GM12878 (cell line): ENCODE data around the gene BARHL1. TPM values are rescaled to one million over a fixed set of nuclear protein-coding genes. Genes with fewer than 3 reads are reported as not detected.

Experiments used
- ATAC-seq: fragments of 200-7000 bp; cut with Tn5 transposase; 3 replicates; pipeline ENCODE4 v1.9.1; 2020; ENCODE audit warnings: mild to moderate bottlenecking, moderate library complexity
- BruUV-seq: library from RNA; stranded (reverse); fragments of 400-500 nt; replicated peaks from 2 replicates; lab custom pipeline; 2021; lab: Mats Ljungman, UMichigan
- CTCF ChIA-PET: fragments of 300-600 bp; sonication (Branson Sonifier 250); formaldehyde crosslinking; extraction: SDS; loops from one replicate; lab custom pipeline; 2021; ENCODE audit warnings: inconsistent platforms; lab: Yijun Ruan, JAX
- POLR2A ChIA-PET: fragments of 350-600 bp; formaldehyde crosslinking; extraction: SDS; loops from one replicate; lab custom pipeline; 2021; ENCODE audit warnings: inconsistent platforms; lab: Charles Lee
- RAD21 ChIA-PET: fragments of 300-600 bp; sonication (Branson Sonifier 250); formaldehyde crosslinking; loops from one replicate; lab custom pipeline; 2023; ENCODE audit warnings: antibody characterized with exemption; ENCODE audit not compliant: unreplicated experiment; lab: Charles Lee
- SMC1A ChIA-PET: fragments of 300-600 bp; sonication (Branson Sonifier 250); formaldehyde crosslinking; loops from one replicate; lab custom pipeline; 2023; ENCODE audit not compliant: unreplicated experiment, uncharacterized antibody; lab: Charles Lee
- DNase-seq: peaks from one replicate; pipeline ENCODE4 v3.0.0-alpha.2; 2011; ENCODE audit warnings: low read depth, low spot score
- FAIRE-seq: peaks from 3 replicates; lab custom pipeline; 2011; peaks lifted over from hg19 to GRCh38; lab: Jason Lieb, UNC
- H2AFZ ChIP-seq: 2 replicates; pipeline ENCODE4 v1.6.0; 2011; ENCODE audit warnings: low read depth, low read length, control low read depth; ENCODE audit not compliant: control insufficient read depth
- H3K27ac ChIP-seq: 2 replicates; pipeline ENCODE4 v1.5.1; 2011; ENCODE audit warnings: control low read depth; ENCODE audit not compliant: control insufficient read depth, insufficient read depth
- H3K27me3 ChIP-seq, 2 experiments: replicated peaks in 1 of 2; 2 replicates each; pipeline versions ENCODE4 v1.6.0 to v1.6.1; 2011; ENCODE audit warnings: low read length in 1 of 2; ENCODE audit not compliant: control insufficient read depth in 2 of 2, insufficient read depth in 2 of 2
- H3K36me3 ChIP-seq, 2 experiments: 2 replicates each; pipeline ENCODE4 v1.5.1; 2011; ENCODE audit warnings: low read length in 1 of 2; ENCODE audit not compliant: control insufficient read depth in 2 of 2, insufficient read depth in 2 of 2
- H3K4me1 ChIP-seq: 2 replicates; pipeline ENCODE4 v1.6.1; 2011; ENCODE audit warnings: mild to moderate bottlenecking, low read length, moderate library complexity, mixed read lengths; ENCODE audit not compliant: control insufficient read depth, insufficient read depth
- H3K4me2 ChIP-seq: 2 replicates; pipeline ENCODE4 v1.6.0; 2011; ENCODE audit warnings: control low read depth; ENCODE audit not compliant: control insufficient read depth, insufficient read depth
- H3K4me3 ChIP-seq: fragments of 200-600 bp; sonication (generic); 2 replicates; pipeline ENCODE4 v1.5.1; 2016
- H3K79me2 ChIP-seq: 2 replicates; pipeline ENCODE4 v1.6.0; 2011; ENCODE audit warnings: low read length; ENCODE audit not compliant: control insufficient read depth, insufficient read depth
- H3K9ac ChIP-seq: 2 replicates; pipeline ENCODE4 v1.8.0; 2011; ENCODE audit warnings: low read length, control low read depth, mixed read lengths; ENCODE audit not compliant: control insufficient read depth, insufficient read depth
- H3K9me3 ChIP-seq: replicated peaks from 3 replicates; pipeline ENCODE4 v1.5.1; 2011; ENCODE audit warnings: mild to moderate bottlenecking, low read length; ENCODE audit not compliant: control insufficient read depth, insufficient read depth
- H4K20me1 ChIP-seq: 2 replicates; pipeline ENCODE4 v1.6.0; 2011; ENCODE audit not compliant: control insufficient read depth, insufficient read depth
- ATF7 ChIP-seq: fragments of 450-650 bp; IDR thresholded peaks from 2 replicates; pipeline ENCODE4 v1.6.1; 2016; ENCODE audit warnings: low read depth, mild to moderate bottlenecking
- CBFB ChIP-seq: IDR thresholded peaks from 2 replicates; pipeline ENCODE4 v1.6.1; 2016; ENCODE audit warnings: antibody characterized with exemption, low read depth
- EED ChIP-seq: sonication (generic); IDR thresholded peaks from 2 replicates; pipeline ENCODE4 v1.6.1; 2016; ENCODE audit warnings: antibody characterized with exemption, low read depth
- KAT2A ChIP-seq: conservative IDR thresholded peaks from 2 replicates; pipeline ENCODE4 v1.6.1; 2011; ENCODE audit warnings: low read depth, low read length; ENCODE audit not compliant: control insufficient read depth
- MEF2B ChIP-seq: fragments of 450-650 bp; IDR thresholded peaks from 2 replicates; pipeline ENCODE4 v1.6.1; 2018; ENCODE audit warnings: mild to moderate bottlenecking, moderate library complexity; ENCODE audit not compliant: partially characterized antibody, poor library complexity, severe bottlenecking
- MTA2 ChIP-seq: fragments of 450-650 bp; IDR thresholded peaks from 2 replicates; pipeline ENCODE4 v1.6.1; 2016; ENCODE audit warnings: low read depth, mild to moderate bottlenecking, moderate library complexity
- PBX3 ChIP-seq: IDR thresholded peaks from 2 replicates; pipeline ENCODE4 v1.6.1; 2011; ENCODE audit warnings: mild to moderate bottlenecking, low read depth, low read length, moderate library complexity; ENCODE audit not compliant: insufficient replicate concordance
- PML ChIP-seq: IDR thresholded peaks from 2 replicates; pipeline ENCODE4 v1.6.1; 2012; ENCODE audit warnings: low read length, inconsistent platforms
- POLR2A ChIP-seq: IDR thresholded peaks from 2 replicates; pipeline ENCODE4 v1.6.1; 2011; ENCODE audit warnings: low read depth, mild to moderate bottlenecking, low read length
- POLR2AphosphoS2 ChIP-seq: IDR thresholded peaks from 2 replicates; pipeline ENCODE4 v1.6.1; 2011; ENCODE audit warnings: low read depth, mild to moderate bottlenecking, low read length, improper control_type of control experiment, moderate library complexity
- SIX5 ChIP-seq: IDR thresholded peaks from 2 replicates; pipeline ENCODE4 v1.6.1; 2011; ENCODE audit warnings: mild to moderate bottlenecking, low read depth, low read length, moderate library complexity; ENCODE audit not compliant: severe bottlenecking
- SMC3 ChIP-seq: IDR thresholded peaks from 2 replicates; pipeline ENCODE4 v1.6.1; 2011; ENCODE audit warnings: low read length, improper control_type of control experiment, borderline replicate concordance
- SREBF1 ChIP-seq: IDR thresholded peaks from 2 replicates; pipeline ENCODE4 v1.6.1; 2012; ENCODE audit warnings: mild to moderate bottlenecking, low read length
- TCF3 ChIP-seq: IDR thresholded peaks from 2 replicates; pipeline ENCODE4 v1.6.1; 2012; ENCODE audit warnings: low read depth, mild to moderate bottlenecking, low read length, borderline replicate concordance; ENCODE audit not compliant: insufficient read depth
- whole genome bisulfite sequencing: methylation state at CpG from one replicate; pipeline ENCODE4 v1.1.6; 2016; ENCODE audit warnings: low lambda C conversion rate; ENCODE audit not compliant: insufficient replicate concordance, insufficient coverage; ENCODE audit errors: missing lambda C conversion rate; 5-methylcytosine and 5-hydroxymethylcytosine counted together
- in situ Hi-C: fragments of 300-500 bp; cut with MboI; formaldehyde crosslinking; loops from 9 replicates; pipeline ENCODE4 v1.14.3; 2018; ENCODE audit warnings: mixed read lengths
- intact Hi-C: fragments of 100-400 bp; cut with micrococcal nuclease; formaldehyde crosslinking; loops from one replicate; pipeline ENCODE4 v1.14.2; 2022; ENCODE audit not compliant: unreplicated experiment
- polyA plus RNA-seq, 11 experiments: library from polyadenylated mRNA; depleted of rRNA in 4 of 11; unstranded in 6 of 11; stranded (reverse) in 5 of 11; fragments of >200 nt; fragmentation: Nextera tagmentation in 4 of 11; fragmentation: Illumina TruSeq in 1 of 11; extraction: Ambion mirVana in 4 of 11; extraction: Trizol in 1 of 11; gene quantifications; 1 replicate in 1 of 11; 2 replicates in 10 of 11; pipeline versions ENCODE4 v1.2.1 to v1.2.3, GENCODE V29; 2011 to 2016; ENCODE audit warnings: inconsistent platforms in 2 of 11, missing spikeins in 2 of 11, low read depth in 1 of 11
- total RNA-seq, 4 experiments: library from RNA; depleted of rRNA in 3 of 4; stranded (reverse); fragments of >200 nt in 3 of 4; fragmentation: Illumina TruSeq in 1 of 4; extraction: Trizol in 1 of 4; gene quantifications; 2 replicates each; pipeline versions ENCODE4 v1.2.1 to v1.2.3, GENCODE V29; 2013 to 2021
- TF ChIP-seq, protein P1 (sequence below): fragments of 450-650 bp; IDR thresholded peaks from 2 replicates; pipeline ENCODE4 v1.6.1; 2016; ENCODE audit warnings: mild to moderate bottlenecking
- TF ChIP-seq, protein P2 (sequence below): fragments of 450-650 bp; IDR thresholded peaks from 2 replicates; pipeline ENCODE4 v1.6.1; 2017; ENCODE audit warnings: mild to moderate bottlenecking
- TF ChIP-seq, protein P3 (sequence below): fragments of 450-650 bp; IDR thresholded peaks from 2 replicates; pipeline ENCODE4 v1.6.1; 2017; ENCODE audit warnings: mild to moderate bottlenecking, moderate library complexity

BARHL1 gene
- total and polyA plus RNA-seq, 10 of the 15 experiments (the other 5 are each of a cell fraction or from before 2014, with no cell fraction given): not detected

- H3K36me3 ChIP-seq: peaks cover 12 to 24% of the 10 kb centered on the region in 2 experiments
- intact Hi-C loops: no loop called here
- no peaks in the 10 kb centered on the region for H4K20me1 ChIP-seq
- ATAC-seq (no peak), DNase-seq (no peak), FAIRE-seq (no peak)
- H3K4me1 ChIP-seq: no peaks in the 10 kb centered on the region
- CTCF ChIA-PET: no interaction called here
- no peaks in the 10 kb centered on the region for H3K79me2 ChIP-seq
- RAD21 ChIA-PET: no interaction called here
- POLR2A ChIA-PET: no interaction called here
- H2AFZ ChIP-seq: no peak overlapping the region
- H3K4me2 ChIP-seq: no peak overlapping the region
- H3K4me3 ChIP-seq: no peak overlapping the region
- H3K27ac ChIP-seq: no peak overlapping the region
- no peaks in the 10 kb centered on the region for H3K27me3 ChIP-seq
- no TSS peak for BruUV-seq
- H3K9ac ChIP-seq: no peak overlapping the region
- SMC1A ChIA-PET: no interaction called here
- WGBS: 87% methylated on average over 8 of the region's 8 CpGs
- H3K9me3 ChIP-seq: no peaks in the 10 kb centered on the region
- in situ Hi-C loops: no loop called here
- TF ChIP-seq ATF7 (no peak), KAT2A (no peak), SMC3 (no peak), MTA2 (no peak), EED (no peak), POLR2AphosphoS2 (no peak), PML (no peak), PBX3 (no peak), MEF2B (no peak), TCF3 (no peak), POLR2A (no peak), SREBF1 (no peak), SIX5 (no peak), CBFB (no peak)
- TF ChIP-seq, protein P1, sequence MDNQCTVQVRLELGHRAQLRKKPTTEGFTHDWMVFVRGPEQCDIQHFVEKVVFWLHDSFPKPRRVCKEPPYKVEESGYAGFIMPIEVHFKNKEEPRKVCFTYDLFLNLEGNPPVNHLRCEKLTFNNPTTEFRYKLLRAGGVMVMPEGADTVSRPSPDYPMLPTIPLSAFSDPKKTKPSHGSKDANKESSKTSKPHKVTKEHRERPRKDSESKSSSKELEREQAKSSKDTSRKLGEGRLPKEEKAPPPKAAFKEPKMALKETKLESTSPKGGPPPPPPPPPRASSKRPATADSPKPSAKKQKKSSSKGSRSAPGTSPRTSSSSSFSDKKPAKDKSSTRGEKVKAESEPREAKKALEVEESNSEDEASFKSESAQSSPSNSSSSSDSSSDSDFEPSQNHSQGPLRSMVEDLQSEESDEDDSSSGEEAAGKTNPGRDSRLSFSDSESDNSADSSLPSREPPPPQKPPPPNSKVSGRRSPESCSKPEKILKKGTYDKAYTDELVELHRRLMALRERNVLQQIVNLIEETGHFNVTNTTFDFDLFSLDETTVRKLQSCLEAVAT: no peak
- TF ChIP-seq, protein P2, sequence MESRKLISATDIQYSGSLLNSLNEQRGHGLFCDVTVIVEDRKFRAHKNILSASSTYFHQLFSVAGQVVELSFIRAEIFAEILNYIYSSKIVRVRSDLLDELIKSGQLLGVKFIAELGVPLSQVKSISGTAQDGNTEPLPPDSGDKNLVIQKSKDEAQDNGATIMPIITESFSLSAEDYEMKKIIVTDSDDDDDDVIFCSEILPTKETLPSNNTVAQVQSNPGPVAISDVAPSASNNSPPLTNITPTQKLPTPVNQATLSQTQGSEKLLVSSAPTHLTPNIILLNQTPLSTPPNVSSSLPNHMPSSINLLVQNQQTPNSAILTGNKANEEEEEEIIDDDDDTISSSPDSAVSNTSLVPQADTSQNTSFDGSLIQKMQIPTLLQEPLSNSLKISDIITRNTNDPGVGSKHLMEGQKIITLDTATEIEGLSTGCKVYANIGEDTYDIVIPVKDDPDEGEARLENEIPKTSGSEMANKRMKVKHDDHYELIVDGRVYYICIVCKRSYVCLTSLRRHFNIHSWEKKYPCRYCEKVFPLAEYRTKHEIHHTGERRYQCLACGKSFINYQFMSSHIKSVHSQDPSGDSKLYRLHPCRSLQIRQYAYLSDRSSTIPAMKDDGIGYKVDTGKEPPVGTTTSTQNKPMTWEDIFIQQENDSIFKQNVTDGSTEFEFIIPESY: no peak
- TF ChIP-seq, protein P3, sequence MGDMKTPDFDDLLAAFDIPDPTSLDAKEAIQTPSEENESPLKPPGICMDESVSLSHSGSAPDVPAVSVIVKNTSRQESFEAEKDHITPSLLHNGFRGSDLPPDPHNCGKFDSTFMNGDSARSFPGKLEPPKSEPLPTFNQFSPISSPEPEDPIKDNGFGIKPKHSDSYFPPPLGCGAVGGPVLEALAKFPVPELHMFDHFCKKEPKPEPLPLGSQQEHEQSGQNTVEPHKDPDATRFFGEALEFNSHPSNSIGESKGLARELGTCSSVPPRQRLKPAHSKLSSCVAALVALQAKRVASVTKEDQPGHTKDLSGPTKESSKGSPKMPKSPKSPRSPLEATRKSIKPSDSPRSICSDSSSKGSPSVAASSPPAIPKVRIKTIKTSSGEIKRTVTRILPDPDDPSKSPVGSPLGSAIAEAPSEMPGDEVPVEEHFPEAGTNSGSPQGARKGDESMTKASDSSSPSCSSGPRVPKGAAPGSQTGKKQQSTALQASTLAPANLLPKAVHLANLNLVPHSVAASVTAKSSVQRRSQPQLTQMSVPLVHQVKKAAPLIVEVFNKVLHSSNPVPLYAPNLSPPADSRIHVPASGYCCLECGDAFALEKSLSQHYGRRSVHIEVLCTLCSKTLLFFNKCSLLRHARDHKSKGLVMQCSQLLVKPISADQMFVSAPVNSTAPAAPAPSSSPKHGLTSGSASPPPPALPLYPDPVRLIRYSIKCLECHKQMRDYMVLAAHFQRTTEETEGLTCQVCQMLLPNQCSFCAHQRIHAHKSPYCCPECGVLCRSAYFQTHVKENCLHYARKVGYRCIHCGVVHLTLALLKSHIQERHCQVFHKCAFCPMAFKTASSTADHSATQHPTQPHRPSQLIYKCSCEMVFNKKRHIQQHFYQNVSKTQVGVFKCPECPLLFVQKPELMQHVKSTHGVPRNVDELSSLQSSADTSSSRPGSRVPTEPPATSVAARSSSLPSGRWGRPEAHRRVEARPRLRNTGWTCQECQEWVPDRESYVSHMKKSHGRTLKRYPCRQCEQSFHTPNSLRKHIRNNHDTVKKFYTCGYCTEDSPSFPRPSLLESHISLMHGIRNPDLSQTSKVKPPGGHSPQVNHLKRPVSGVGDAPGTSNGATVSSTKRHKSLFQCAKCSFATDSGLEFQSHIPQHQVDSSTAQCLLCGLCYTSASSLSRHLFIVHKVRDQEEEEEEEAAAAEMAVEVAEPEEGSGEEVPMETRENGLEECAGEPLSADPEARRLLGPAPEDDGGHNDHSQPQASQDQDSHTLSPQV: no peak
These were observed 46.3 kb downstream of the BARHL1 start for GRCh38 chr9:132628746-132629145.
